ENCODE data around the gene TACR2.
"Not testable (repeated sequence)": the region's sequence is repeated elsewhere in the genome, so short reads cannot be mapped to it uniquely, and the experiment has no call there.

TACR2 gene

DNA sequence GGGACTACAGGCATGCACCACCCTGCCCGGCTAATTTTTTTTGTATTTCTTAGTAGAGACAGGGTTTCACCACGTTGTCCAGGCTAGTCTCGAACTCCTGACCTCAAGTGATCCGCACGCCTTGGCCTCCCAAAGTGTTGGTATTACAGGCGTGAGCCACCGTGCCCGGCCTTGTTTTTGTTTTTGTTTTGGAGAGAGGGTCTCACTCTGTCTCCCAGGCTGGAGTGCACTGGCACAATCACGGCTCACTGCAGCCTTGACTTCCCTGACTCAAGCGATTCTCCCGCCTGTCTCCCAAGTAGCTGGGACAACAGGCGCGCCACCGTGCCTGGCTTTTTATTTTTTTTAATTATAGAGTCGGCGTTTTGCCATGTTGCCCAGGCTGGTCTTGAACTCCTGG, 33.7 kb upstream of the TACR2 start:
- DNase-seq: not testable (repeated sequence)

DNA sequence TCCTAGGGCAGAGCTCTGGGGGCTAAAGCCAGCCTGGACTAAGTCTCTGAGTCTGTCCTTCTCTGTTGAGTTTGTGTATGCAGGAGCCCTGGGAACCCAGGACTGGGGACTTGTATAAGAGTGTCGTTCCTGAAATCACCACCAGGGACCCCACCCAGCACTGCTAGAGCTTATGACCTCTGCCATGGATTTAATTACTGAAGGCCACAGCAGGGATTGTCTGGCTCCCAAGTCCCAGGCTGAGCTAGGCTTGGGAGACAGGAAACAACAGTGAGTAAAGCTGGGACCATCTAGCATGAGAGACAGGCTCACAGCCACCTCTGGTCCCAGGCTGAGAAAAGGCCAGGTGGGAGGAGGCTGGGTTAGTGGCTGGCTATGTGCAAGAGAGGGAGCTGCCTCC, 33.1 kb upstream of the TACR2 start:
- no peak for DNase-seq

- DNase-seq: no peak
Observed at GRCh38 chr10:69446650-69447151, 30.0 kb upstream of the TACR2 start.

- no peak for DNase-seq
Observed at GRCh38 chr10:69446229-69446628, 29.5 kb upstream of the TACR2 start.

DNA sequence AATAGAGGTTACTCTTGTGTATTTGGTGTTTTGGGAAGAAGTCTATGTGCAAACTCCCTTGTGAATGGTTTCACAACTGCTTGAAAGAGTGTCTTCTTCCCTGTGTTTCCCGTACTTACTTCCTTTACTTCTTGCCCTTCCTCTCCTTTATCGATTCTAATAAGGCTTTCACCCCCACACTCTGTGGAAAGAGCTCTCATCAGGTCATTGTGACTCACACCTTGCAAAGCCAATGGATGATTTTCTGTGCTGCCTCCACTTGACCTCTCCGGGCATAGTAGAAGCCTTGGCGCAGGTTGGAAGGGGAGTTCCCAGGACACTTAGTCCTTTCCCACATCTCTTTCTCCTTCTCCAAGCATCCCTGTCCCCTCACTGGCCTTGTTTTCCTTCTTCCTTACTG, 28.3 kb upstream of the TACR2 start:
- DNase-seq: no peak

- no peak for DNase-seq
Observed at GRCh38 chr10:69443354-69443753, 26.6 kb upstream of the TACR2 start.

DNA sequence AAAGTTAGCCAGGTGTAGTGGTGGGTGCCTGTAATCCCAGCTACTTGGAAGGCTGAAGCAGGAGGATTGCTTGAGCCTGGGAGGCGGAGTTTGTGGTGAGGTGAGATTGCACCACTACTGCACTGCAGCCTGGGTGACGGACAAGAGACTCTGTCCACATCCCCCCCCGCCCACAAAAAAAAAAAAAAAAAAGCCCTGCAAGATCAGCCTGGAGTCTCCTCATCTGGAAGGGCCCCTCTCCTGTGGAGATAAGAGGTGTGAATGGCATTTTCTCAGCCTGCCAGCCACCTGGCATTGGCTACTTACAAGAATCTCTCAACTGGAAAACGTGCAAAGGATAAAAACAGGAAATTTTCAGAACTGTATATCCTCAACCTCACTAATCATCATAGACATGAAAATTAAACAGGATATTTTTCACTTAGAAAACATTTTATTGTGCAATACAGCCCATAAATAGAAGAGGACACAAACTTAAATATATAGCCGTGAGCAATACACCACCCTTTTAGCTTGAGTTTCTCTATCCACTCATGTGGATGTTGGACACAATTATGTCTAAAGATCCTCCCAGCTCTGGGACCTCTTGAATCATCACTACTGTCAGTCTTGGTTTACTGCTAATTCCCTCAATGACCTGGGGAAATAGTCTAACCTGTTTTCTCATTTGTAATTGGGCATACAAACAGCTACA, 23.2 kb upstream of the TACR2 start:
- DNase-seq: no peak

DNA sequence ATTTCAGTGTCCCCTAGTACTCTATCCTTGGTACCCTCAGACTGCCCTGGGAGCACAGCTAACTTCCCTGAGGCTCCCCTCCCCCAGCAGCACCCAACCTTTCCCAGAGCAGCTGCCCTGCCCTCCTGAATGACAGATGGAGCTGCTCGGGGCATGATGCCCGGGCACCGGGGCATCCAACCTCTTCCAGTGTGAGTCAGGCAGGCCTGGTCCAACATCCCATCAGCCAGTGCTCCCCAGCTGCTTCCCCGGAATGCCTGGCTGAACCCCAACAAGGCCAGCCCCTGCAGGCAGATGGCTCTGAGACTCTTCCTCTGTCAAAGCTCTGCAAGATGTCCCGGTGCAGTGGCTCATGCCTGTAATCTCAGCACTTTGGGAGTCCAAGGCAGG, 22.6 kb upstream of the TACR2 start:
- DNase-seq: no peak

GRCh38 chr10:69438536-69439349, 22.0 kb upstream of the TACR2 start:
- no peak for DNase-seq

GRCh38 chr10:69437321-69438259, 20.9 kb upstream of the TACR2 start:
- DNase-seq: no peak

DNA sequence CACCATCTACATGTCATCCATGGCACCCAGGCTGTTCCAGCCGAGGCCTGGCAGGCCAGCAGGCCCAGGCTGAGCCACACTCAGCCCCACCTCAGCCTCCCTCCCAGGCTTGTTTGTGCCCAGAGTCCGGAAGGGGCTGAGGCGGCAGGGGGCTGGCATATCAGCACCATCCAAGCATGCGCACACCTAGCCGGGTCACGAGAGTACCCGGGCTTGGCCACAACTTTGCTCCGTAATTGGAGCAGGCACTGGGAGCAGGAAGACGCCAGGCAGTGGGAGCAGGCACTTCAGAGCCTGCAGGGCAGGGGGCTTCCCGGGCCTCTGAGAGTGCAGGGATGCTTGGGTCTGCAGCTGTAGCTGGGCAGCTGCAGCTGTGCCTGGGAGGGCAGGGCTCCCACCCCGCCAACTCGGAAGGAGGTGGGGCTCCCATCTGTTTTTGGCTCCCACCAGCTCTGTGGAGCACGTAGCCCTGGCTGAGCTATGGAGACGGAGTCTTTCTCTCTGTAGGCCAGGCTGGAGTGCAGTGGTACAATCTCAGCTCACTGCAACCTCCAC, 19.3 kb upstream of the TACR2 start:
- DNase-seq: no peak

- no peak for DNase-seq
Observed at GRCh38 chr10:69434926-69435325, 18.2 kb upstream of the TACR2 start.

DNA sequence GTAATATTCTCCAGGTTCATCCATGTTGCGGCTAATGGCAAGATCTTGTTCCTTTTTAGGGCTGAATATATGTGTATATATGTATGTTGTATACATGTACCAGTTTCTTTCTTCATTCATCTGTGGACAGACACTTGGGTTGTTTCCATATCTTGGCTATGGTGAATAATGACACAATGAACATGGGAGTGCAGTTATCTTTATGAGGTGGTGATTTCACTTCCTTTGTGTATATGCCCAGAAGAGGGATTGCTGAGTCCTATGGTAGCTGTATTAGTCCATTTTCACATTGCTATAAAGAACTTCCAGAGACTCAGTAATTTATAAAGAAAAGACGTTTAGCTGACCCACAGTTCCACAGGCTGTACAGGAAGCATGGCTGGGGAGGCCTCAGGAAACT, 17.5 kb upstream of the TACR2 start:
- no peak for DNase-seq

GRCh38 chr10:69428165-69428564, 11.4 kb upstream of the TACR2 start:
- no peak for DNase-seq

GRCh38 chr10:69426376-69426727, 9.6 kb upstream of the TACR2 start:
- DNase-seq: no peak

DNA sequence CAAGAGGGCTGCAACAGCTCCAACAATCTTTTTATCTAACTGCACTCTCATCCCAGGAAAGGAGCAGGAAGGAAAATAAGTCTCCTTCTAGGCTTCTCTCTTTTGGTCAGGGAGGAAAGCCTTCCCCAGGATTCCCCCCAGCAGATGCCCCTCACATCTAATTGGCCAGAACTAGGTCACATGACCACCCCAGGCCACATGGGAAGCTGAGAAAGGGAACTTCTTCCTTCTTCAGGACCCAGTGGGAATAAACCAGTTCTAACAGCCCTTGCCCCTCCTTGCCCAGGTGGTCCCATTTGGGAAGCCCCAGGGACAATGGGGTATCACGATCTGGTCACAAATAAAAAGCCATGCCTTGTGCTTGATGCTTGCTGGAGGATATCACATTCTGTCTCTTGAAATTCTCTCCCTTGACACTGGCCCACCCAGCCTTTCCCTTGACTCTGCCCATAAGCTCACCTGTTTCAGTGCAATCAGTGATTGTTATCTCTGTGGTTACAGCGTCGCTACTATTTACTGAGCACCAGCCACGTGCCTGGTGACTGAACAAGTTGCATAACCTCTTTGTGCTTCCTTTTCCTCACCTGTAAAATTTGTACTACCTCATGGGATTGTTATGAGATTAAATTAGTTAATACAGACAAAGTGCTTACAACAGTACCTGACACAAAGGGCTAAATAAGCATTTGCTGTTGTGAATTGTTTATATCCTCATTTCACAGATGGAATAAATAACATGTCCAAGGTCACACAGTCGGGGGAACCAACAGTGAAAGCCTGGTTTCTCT, 9.0 kb upstream of the TACR2 start:
- DNase-seq: no peak

DNA sequence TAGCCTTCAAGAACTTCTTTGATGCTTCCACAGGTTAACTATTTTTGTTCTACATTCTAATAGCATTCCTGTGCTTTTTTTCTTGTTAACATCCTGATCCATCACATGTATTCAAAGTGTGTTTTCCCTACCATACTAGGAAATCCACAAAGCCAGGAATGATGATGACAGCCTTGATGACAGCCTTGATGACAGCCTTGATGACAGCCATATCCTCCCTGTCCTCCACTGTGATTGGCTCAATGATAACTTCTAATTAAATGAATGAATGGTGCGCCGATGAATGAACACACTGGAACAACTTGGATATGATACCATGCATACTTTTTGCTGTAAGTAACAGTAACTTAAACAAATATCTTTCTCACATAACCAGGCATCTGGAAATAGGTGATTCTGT, 8.3 kb upstream of the TACR2 start:
- no peak for DNase-seq

GRCh38 chr10:69422676-69423075, 6.0 kb upstream of the TACR2 start:
- no peak for DNase-seq

DNA sequence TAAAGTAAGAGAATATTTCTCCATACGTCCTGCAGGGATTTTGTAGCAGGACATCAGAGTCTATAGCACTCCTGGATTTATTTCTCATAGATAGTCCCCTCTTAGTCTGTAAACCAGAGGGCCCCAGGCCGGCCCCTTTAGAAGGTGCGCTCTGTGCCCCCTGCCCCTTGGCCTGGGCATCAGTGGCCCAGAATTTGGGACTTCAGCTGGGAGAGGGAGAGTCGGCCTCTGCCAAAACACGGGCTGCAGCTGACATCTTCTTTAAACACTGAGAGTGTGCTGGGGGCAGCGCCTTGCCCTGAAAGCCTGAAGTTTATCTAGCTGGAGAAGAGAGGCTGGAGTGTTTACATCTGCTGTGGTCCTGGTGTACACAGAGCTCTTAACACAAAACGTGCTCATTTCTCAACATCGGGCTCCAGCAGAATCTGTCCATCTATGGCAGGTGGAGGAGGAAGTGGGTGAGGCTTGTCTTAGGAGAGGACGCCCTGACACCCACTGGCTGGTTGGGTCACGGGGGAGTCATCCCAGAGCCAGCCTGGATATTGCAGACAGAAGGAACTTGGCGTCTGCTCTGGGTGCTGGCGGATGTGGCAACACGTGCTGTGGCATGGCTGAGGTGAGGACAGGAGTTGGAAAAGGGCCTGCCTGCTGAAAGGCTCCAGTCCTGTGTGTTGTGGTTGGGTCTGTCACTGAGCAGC, 5.0 kb upstream of the TACR2 start:
- DNase-seq: no peak

GRCh38 chr10:69419744-69420126, 3.0 kb upstream of the TACR2 start:
- no peak for DNase-seq

GRCh38 chr10:69419096-69419743, 2.5 kb upstream of the TACR2 start:
- no peak for DNase-seq
